ENCODE measurements around the gene RAMP3.

Gene RAMP3

DNA sequence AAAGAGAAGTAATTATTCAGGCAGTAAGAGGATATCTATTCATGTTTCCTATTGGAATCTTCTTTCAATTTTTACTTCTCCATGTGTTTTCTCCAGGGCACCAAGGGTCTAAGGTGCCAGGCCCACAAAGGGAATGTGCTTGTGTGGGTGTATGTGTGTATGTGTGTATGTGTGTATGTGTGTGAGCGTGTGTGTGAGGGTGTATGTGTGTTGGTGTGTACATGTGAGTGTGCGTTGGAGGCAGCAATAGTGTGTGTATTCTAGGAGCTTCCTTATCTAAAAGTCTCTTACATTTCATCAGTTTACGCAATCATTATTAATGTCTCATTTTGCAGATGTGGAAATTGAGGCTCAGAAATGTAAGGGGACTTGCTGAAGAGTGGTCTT is 28.3 kb downstream of the RAMP3 start:
- Histone ChIP-seq H3F3A (ENCODE audit: low read depth) (no peaks in the 10 kb centered on the region), H3K4me3 (ENCODE audit: low read length, poor library complexity, severe bottlenecking) (no peak overlapping the region), H3K9me2 (replicated peaks; ENCODE audit: low read depth, low read length) (no peaks in the 10 kb centered on the region), H3K79me2 (ENCODE audit: insufficient read depth, low read length) (no peaks in the 10 kb centered on the region), H3K9me3 (ENCODE audit: insufficient read depth, low read depth, low read length) (no peaks in the 10 kb centered on the region), H4K20me1 (ENCODE audit: insufficient read depth, low read length, poor library complexity, severe bottlenecking) (no peaks in the 10 kb centered on the region), H3K4me1 (ENCODE audit: insufficient read depth, low read length, poor library complexity, severe bottlenecking) (no peaks in the 10 kb centered on the region), H3K9ac (ENCODE audit: low read depth, low read length, poor library complexity, severe bottlenecking) (no peak overlapping the region), H3K36me3 (ENCODE audit: insufficient read depth, low read length) (no peaks in the 10 kb centered on the region), H3K27me3 (ENCODE audit: insufficient read depth, low read length, poor library complexity, severe bottlenecking) (no peaks in the 10 kb centered on the region), H2AFZ (ENCODE audit: low read length) (no peak overlapping the region), H3K4me2 (ENCODE audit: low read depth, low read length, poor library complexity, severe bottlenecking) (no peak overlapping the region)
- no peak for TF ChIP-seq EZH2phosphoT487 (IDR thresholded peaks at IDR 0.05; ENCODE audit: borderline replicate concordance)
- TF ChIP-seq, protein P1, sequence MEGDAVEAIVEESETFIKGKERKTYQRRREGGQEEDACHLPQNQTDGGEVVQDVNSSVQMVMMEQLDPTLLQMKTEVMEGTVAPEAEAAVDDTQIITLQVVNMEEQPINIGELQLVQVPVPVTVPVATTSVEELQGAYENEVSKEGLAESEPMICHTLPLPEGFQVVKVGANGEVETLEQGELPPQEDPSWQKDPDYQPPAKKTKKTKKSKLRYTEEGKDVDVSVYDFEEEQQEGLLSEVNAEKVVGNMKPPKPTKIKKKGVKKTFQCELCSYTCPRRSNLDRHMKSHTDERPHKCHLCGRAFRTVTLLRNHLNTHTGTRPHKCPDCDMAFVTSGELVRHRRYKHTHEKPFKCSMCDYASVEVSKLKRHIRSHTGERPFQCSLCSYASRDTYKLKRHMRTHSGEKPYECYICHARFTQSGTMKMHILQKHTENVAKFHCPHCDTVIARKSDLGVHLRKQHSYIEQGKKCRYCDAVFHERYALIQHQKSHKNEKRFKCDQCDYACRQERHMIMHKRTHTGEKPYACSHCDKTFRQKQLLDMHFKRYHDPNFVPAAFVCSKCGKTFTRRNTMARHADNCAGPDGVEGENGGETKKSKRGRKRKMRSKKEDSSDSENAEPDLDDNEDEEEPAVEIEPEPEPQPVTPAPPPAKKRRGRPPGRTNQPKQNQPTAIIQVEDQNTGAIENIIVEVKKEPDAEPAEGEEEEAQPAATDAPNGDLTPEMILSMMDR (conservative IDR thresholded peaks at IDR 0.05; ENCODE audit: low read length), result no peak

DNA sequence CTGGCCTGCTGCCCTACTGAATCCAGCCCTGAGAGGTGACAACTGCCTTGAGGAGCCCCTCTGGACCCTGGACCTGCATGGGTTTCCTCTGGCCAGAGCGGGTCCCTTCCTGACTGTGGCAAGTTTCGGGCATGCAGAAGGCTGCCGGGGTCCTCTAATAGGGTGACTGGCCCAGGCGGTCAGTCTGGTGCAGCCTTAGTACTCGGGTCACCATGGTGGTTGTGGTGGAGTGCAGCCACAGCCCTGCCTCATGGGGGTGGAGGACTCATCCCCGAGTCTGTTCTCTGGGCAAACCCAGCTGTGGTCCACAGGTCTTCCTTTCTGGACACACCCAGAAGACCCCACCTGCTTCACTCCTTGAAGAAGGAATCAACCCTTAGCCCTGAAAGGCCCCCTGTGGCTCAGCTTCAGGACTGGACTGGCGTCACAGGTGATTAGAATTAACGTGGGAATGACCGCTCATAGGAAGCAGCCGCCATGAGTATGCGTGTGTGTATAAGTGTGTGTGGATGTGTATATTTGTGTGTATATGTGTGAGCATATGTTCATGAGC is 28.7 kb downstream of the RAMP3 start:
- no peaks in the 10 kb centered on the region for H3F3A ChIP-seq (ENCODE audit: low read depth)

DNA sequence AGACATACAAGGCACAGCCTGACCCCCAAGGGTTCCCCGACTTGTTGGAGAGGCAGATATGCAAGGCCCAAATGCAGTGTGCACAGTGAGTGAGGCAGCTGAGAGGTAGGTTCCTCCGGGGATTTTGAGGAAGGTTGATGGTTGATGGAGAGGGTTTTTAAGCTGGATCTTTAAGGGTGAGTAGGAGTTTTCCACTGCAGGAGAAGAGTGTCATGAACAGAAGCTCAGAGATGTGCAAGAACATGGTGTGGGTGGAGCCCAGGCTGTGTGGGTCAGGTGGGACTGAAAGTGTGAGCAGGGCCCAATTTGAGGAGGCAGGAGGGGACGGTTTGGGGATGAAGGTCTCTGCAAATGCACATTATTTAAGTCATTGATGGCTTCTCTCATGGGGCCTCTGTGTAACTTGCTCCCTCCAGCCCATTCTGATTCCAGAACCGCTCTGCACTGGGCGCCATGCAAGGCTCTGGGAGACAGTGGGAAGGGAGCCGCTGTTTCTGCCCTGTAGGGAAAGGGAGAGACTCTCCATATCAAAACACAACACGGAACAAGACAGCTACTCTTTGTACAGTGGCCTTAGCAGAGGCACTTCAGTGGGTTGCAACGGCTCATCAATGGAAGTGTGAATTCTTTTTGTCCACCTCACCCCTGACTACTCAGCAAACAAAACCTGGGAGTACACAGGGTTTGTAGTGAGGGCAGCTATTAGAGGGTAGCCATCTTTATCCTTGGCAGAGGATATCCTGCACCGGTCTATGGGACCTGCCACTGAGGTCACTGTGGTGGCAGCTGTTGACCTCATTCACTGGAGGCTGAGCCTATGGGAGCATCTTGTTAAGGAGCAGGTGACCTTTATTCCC is 29.7 kb downstream of the RAMP3 start:
- no peaks in the 10 kb centered on the region for H3K4me1 ChIP-seq (ENCODE audit: insufficient read depth, low read length, poor library complexity, severe bottlenecking)
- no peaks in the 10 kb centered on the region for H3K79me2 ChIP-seq (ENCODE audit: insufficient read depth, low read length)
- no peaks in the 10 kb centered on the region for H3F3A ChIP-seq (ENCODE audit: low read depth)
- no peaks in the 10 kb centered on the region for H4K20me1 ChIP-seq (ENCODE audit: insufficient read depth, low read length, poor library complexity, severe bottlenecking)
- no peak overlapping the region for H3K4me2 ChIP-seq (ENCODE audit: low read depth, low read length, poor library complexity, severe bottlenecking)
- no peak for TF ChIP-seq EZH2phosphoT487 (IDR thresholded peaks at IDR 0.05; ENCODE audit: borderline replicate concordance)
- TF ChIP-seq, protein P1 (conservative IDR thresholded peaks at IDR 0.05; ENCODE audit: low read length), result no peak
- H3K9me2 ChIP-seq (replicated peaks; ENCODE audit: low read depth, low read length), result no peaks in the 10 kb centered on the region
- H3K9ac ChIP-seq (ENCODE audit: low read depth, low read length, poor library complexity, severe bottlenecking), result no peak overlapping the region
- no peak overlapping the region for H2AFZ ChIP-seq (ENCODE audit: low read length)
- H3K27me3 ChIP-seq (ENCODE audit: insufficient read depth, low read length, poor library complexity, severe bottlenecking), result no peaks in the 10 kb centered on the region
- H3K9me3 ChIP-seq (ENCODE audit: insufficient read depth, low read depth, low read length), result no peaks in the 10 kb centered on the region
- H3K36me3 ChIP-seq (ENCODE audit: insufficient read depth, low read length), result no peaks in the 10 kb centered on the region
- no peak overlapping the region for H3K4me3 ChIP-seq (ENCODE audit: low read length, poor library complexity, severe bottlenecking)

More for the DNA sequence above, 28.7 kb downstream of the RAMP3 start:
- H3K4me3 ChIP-seq (ENCODE audit: low read length, poor library complexity, severe bottlenecking), result no peak overlapping the region
- H3K4me1 ChIP-seq (ENCODE audit: insufficient read depth, low read length, poor library complexity, severe bottlenecking), result no peaks in the 10 kb centered on the region
- H3K4me2 ChIP-seq (ENCODE audit: low read depth, low read length, poor library complexity, severe bottlenecking), result no peak overlapping the region
- no peaks in the 10 kb centered on the region for H4K20me1 ChIP-seq (ENCODE audit: insufficient read depth, low read length, poor library complexity, severe bottlenecking)
- no peaks in the 10 kb centered on the region for H3K79me2 ChIP-seq (ENCODE audit: insufficient read depth, low read length)
- H3K27me3 ChIP-seq (ENCODE audit: insufficient read depth, low read length, poor library complexity, severe bottlenecking), result no peaks in the 10 kb centered on the region
- no peak overlapping the region for H2AFZ ChIP-seq (ENCODE audit: low read length)
- H3K9me2 ChIP-seq (replicated peaks; ENCODE audit: low read depth, low read length), result no peaks in the 10 kb centered on the region
- H3K9me3 ChIP-seq (ENCODE audit: insufficient read depth, low read depth, low read length), result no peaks in the 10 kb centered on the region
- no peaks in the 10 kb centered on the region for H3K36me3 ChIP-seq (ENCODE audit: insufficient read depth, low read length)
- TF ChIP-seq, protein P1 (conservative IDR thresholded peaks at IDR 0.05; ENCODE audit: low read length), result no peak
- no peak for TF ChIP-seq EZH2phosphoT487 (IDR thresholded peaks at IDR 0.05; ENCODE audit: borderline replicate concordance)
- H3K9ac ChIP-seq (ENCODE audit: low read depth, low read length, poor library complexity, severe bottlenecking), result no peak overlapping the region

Data from Loucy (cell line).